GM23248 (cell line): Measurements from ENCODE around the gene SBK2.

Experiments
- EZH2 ChIP-seq: fragments of 200-600 bp; sonication (generic); IDR thresholded peaks from 2 replicates; pipeline ENCODE4 v1.6.1; 2018; ENCODE audit warnings: antibody characterized with exemption, mild to moderate bottlenecking; ENCODE audit not compliant: insufficient read depth, poor library complexity, severe bottlenecking
- EZH2phosphoT487 ChIP-seq: fragments of 200-600 bp; sonication (generic); IDR thresholded peaks from 2 replicates; pipeline ENCODE4 v1.6.1; 2018; ENCODE audit warnings: antibody characterized with exemption, moderate library complexity, mild to moderate bottlenecking, low read depth; ENCODE audit not compliant: insufficient read depth

DNA sequence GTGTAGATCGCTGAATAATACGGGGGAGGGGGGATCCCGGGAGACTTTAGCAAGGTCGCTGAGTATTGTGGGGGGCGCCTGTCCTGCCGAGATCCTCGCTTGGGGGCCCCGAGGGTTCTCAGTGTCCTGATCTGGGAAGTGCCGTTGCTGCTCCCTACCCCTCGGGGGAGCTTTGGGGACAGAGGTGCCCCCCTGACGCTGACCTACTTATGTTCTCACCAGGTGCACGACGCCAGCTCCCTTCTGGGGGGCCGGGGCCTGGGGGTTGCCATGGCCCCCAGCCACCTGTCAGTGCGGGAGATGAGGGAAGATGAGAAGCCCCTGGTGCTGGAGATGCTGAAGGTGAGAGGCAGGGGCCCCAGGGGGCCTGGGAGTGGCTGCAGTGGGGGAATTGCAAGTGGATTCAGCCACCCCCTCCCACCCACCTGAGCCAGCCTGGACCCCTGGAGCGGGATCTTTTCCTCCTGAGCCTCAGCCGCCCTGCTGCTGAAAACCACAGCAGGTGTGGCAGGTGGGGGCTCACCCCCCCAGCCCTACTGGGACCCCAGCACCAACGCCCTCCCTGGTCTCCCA, 51.4 kb downstream of the SBK2 start:
- TF ChIP-seq EZH2 = no peak
- no peak for TF ChIP-seq EZH2phosphoT487
